Natural killer cell (primary cell): ENCODE results near the gene RAP1GAP. TPM values are rescaled to one million over a fixed set of nuclear protein-coding genes. Genes with fewer than 3 reads are reported as not detected.

ENCODE experiments used
- ATAC-seq, 3 donors: fragments of 150-1000 bp in 2 of 3; fragments of 200-7000 bp in 1 of 3; cut with Tn5 transposase; 1 replicate in 1 of 3; 2 replicates in 2 of 3; pipeline ENCODE4 v1.10.0; 2021; ENCODE audit warnings: mild to moderate bottlenecking in 2 of 3, moderate library complexity in 2 of 3
- DNase-seq, 2 donors: peaks; one replicate each; pipeline versions ENCODE4 v3.0.0 to v3.0.0-alpha.2; 2013 to 2021; ENCODE audit warnings: mixed read lengths in 1 of 2
- H3K27ac ChIP-seq: one replicate; pipeline ENCODE4 v1.5.1; 2013; ENCODE audit warnings: mild to moderate bottlenecking, low read length
- H3K27me3 ChIP-seq: one replicate; pipeline ENCODE4 v1.6.1; 2013; ENCODE audit warnings: low read length; ENCODE audit not compliant: control insufficient read depth, insufficient read depth
- H3K36me3 ChIP-seq: one replicate; pipeline ENCODE4 v1.6.1; 2013; ENCODE audit warnings: low read length; ENCODE audit not compliant: control insufficient read depth, insufficient read depth
- H3K4me1 ChIP-seq: one replicate; pipeline ENCODE4 v1.6.1; 2013; ENCODE audit warnings: low read length; ENCODE audit not compliant: control insufficient read depth, insufficient read depth
- H3K4me3 ChIP-seq: one replicate; pipeline ENCODE4 v1.5.1; 2013; ENCODE audit warnings: low read length
- H3K9me3 ChIP-seq: one replicate; pipeline ENCODE4 v1.6.1; 2013; ENCODE audit warnings: low read length; ENCODE audit not compliant: control insufficient read depth, insufficient read depth
- H3K27ac Mint-ChIP-seq, 2 donors: one replicate each; pipeline ENCODE4 v1.8.0; 2022; ENCODE audit warnings: mild to moderate bottlenecking in 2 of 2, mixed read lengths in 2 of 2, moderate library complexity in 1 of 2
- H3K27me3 Mint-ChIP-seq, 2 donors: one replicate each; pipeline ENCODE4 v1.8.0; 2022; ENCODE audit warnings: low read depth in 2 of 2, mixed read lengths in 2 of 2
- H3K36me3 Mint-ChIP-seq: one replicate; pipeline ENCODE4 v1.8.0; 2022; ENCODE audit warnings: mixed read lengths
- H3K4me1 Mint-ChIP-seq, 2 donors: one replicate each; pipeline ENCODE4 v1.8.0; 2022; ENCODE audit warnings: mixed read lengths in 2 of 2
- H3K4me3 Mint-ChIP-seq: one replicate; pipeline ENCODE4 v1.8.0; 2022; ENCODE audit warnings: mild to moderate bottlenecking, moderate library complexity, mixed read lengths
- H3K9me3 Mint-ChIP-seq, 2 donors: one replicate each; pipeline ENCODE4 v1.8.0; 2022; ENCODE audit warnings: mixed read lengths in 2 of 2
- WGBS: methylation state at CpG from one replicate; pipeline ENCODE4 v1.1.7; 2013; ENCODE audit warnings: missing lambda C conversion rate; ENCODE audit not compliant: insufficient coverage; 5-methylcytosine and 5-hydroxymethylcytosine counted together
- intact Hi-C: fragments of 100-400 bp; cut with micrococcal nuclease; formaldehyde crosslinking; loops from one replicate; pipeline ENCODE4 v1.14.2; 2022
- total RNA-seq, 4 donors: library from RNA; stranded (reverse); fragments of 120-200 nt in 1 of 4; gene quantifications; one replicate each; pipeline versions ENCODE4 v1.2.3 to v1.2.4, GENCODE V29; 2013 to 2022
- TF ChIP-seq, protein P1 (sequence below): fragments of 200-600 bp; IDR thresholded peaks from one replicate; pipeline ENCODE4 v1.8.0; 2022; ENCODE audit warnings: antibody characterized with exemption

Gene RAP1GAP
- total RNA-seq, 3 donors from 2014 or later (not counting 1 experiment from before 2014, with no cell fraction given), result 0.47 to 1.1 TPM; not detected in 1

DNA sequence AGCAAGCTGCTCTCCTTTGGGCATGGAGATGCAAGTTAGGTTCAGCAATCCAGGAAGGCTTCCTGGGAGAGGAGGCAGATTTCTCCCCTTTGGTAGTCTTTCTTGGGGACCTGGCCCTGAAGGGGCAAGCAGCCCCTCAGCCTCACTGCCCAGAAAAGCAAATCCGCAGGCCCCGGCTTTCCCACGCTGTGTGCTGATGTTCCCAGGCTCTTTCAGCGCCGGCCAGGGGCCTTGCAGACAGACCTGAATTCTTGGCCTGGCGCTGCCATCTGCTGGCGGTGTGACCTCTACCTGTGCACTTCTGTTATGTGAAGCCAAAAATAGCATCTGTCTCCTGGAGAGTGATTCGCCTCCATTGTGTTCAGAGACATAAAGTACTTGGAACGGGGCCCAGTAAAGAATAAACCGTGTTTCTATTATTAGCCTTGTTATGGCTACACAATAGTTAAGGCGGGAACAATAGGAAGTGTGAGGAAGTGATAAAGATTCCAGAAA lies 95.1 kb downstream of the RAP1GAP start:
- intact Hi-C loops, result no loop called here
- DNase-seq (peak in 1 of 2 donors; percentile 15), ATAC-seq (no peak)
- Histone ChIP-seq H3K27ac (no peak overlapping the region), H3K4me3 (no peak overlapping the region), H3K27me3 (no peaks in the 10 kb centered on the region), H3K9me3 (no peaks in the 10 kb centered on the region), H3K36me3 (no peaks in the 10 kb centered on the region), H3K4me1 (no peaks in the 10 kb centered on the region)
- H3K9me3 Mint-ChIP-seq, result no peaks in the 10 kb centered on the region
- WGBS, result 8% methylated on average over 10 of the region's 11 CpGs
- TF ChIP-seq, protein P1, sequence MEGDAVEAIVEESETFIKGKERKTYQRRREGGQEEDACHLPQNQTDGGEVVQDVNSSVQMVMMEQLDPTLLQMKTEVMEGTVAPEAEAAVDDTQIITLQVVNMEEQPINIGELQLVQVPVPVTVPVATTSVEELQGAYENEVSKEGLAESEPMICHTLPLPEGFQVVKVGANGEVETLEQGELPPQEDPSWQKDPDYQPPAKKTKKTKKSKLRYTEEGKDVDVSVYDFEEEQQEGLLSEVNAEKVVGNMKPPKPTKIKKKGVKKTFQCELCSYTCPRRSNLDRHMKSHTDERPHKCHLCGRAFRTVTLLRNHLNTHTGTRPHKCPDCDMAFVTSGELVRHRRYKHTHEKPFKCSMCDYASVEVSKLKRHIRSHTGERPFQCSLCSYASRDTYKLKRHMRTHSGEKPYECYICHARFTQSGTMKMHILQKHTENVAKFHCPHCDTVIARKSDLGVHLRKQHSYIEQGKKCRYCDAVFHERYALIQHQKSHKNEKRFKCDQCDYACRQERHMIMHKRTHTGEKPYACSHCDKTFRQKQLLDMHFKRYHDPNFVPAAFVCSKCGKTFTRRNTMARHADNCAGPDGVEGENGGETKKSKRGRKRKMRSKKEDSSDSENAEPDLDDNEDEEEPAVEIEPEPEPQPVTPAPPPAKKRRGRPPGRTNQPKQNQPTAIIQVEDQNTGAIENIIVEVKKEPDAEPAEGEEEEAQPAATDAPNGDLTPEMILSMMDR, result no peak
- no peak overlapping the region for H3K27ac Mint-ChIP-seq
- no peak overlapping the region for H3K4me3 Mint-ChIP-seq
- peaks cover 0 to 10% of the 10 kb centered on the region in 2 donors for H3K27me3 Mint-ChIP-seq
- H3K36me3 Mint-ChIP-seq, result no peaks in the 10 kb centered on the region
- H3K4me1 Mint-ChIP-seq, result no peaks in the 10 kb centered on the region

DNA sequence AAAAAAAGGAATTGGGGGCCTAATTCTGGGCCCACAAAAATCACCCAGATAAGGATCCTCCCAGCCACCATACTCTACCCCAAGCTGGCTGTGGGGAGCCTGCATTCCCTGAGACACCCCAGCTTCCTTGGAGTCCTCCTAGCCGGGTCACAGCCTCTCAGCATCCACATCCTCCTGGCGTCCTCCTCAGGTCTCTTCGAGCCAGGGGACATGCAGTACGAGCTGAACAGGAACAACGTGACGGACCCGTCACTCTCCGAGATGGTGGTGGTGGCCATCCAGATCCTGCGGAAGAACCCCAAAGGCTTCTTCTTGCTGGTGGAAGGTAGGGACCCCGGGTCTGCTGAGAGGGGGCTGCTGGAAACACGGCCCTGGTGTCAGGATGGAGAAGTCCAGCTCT lies 95.7 kb downstream of the RAP1GAP start:
- TF ChIP-seq, protein P1, result no peak
- ATAC-seq, result no peak
- H3K4me1 Mint-ChIP-seq, result no peaks in the 10 kb centered on the region
- no peak overlapping the region for H3K27ac Mint-ChIP-seq
- 66% methylated on average over 11 of the region's 11 CpGs for WGBS
- Histone ChIP-seq H3K9me3 (no peaks in the 10 kb centered on the region), H3K36me3 (no peaks in the 10 kb centered on the region), H3K27ac (no peak overlapping the region), H3K4me1 (no peaks in the 10 kb centered on the region), H3K4me3 (no peak overlapping the region), H3K27me3 (no peaks in the 10 kb centered on the region)
- peaks cover 2 to 10% of the 10 kb centered on the region in 2 donors for H3K27me3 Mint-ChIP-seq
- no peak for DNase-seq
- intact Hi-C loops, result no loop called here
- no peaks in the 10 kb centered on the region for H3K9me3 Mint-ChIP-seq
- no peaks in the 10 kb centered on the region for H3K36me3 Mint-ChIP-seq
- no peak overlapping the region for H3K4me3 Mint-ChIP-seq

DNA sequence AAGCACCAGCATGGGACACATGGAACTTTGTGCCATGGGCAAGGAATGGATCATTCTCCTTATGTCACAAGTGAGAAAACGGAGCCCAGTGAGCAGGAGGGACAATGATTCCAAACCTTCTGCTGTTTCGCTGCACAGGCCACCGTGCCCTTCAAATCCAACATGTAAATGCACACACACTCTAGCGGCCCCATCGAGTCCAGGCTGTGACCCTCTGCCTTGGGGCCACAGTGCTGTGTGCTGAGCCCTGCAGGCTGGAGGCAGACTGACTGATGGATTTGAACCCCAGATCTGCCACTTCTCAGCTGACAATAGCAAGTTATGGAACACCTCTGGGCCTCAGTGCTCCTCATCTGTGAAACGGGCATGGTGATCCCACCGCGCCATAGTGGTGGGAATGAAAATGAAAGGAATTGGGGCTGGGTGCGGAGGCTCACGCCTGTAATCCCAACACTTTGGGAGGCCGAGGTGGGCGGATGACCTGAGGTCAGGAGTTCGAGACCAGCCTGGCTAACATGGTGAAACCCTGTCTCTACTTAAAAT lies 96.4 kb downstream of the RAP1GAP start:
- no peak for ATAC-seq
- H3K27ac ChIP-seq, result no peak overlapping the region

More for the DNA sequence above, 96.4 kb downstream of the RAP1GAP start:
- Histone ChIP-seq H3K4me1 (no peaks in the 10 kb centered on the region), H3K27me3 (no peaks in the 10 kb centered on the region), H3K9me3 (no peaks in the 10 kb centered on the region), H3K4me3 (no peak overlapping the region), H3K36me3 (no peaks in the 10 kb centered on the region)
- Mint-ChIP-seq H3K27ac (no peak overlapping the region), H3K9me3 (no peaks in the 10 kb centered on the region), H3K4me3 (no peak overlapping the region), H3K36me3 (no peaks in the 10 kb centered on the region), H3K27me3 (peaks cover 4 to 10% of the 10 kb centered on the region in 2 donors), H3K4me1 (no peaks in the 10 kb centered on the region)
- no peak for DNase-seq
- WGBS, result 91% methylated on average over 13 of the region's 13 CpGs
- TF ChIP-seq, protein P1, result no peak
- intact Hi-C loops, result no loop called here
